GM08714 (cell line): Measurements from ENCODE around the gene CYP2A13.

Experiments
- H3K4me3 ChIP-seq: fragments of 200-500 bp; sonication (Bioruptor generic); 2 replicates; pipeline ENCODE4 v1.5.1; 2014; ENCODE audit warnings: mild to moderate bottlenecking, low read length, inconsistent platforms
- ZNF274 ChIP-seq: IDR thresholded peaks from 2 replicates; pipeline ENCODE4 v1.6.1; 2012; ENCODE audit warnings: mild to moderate bottlenecking, low read depth, low read length

CYP2A13 gene

GRCh38 chr19:41134616-41135015 lies 46.4 kb downstream of the CYP2A13 start:
- no peak overlapping the region for H3K4me3 ChIP-seq

GRCh38 chr19:41135390-41136384 lies 47.4 kb downstream of the CYP2A13 start:
- peak overlapping the region; percentile 20; the same call in 1 of the 2 replicates for H3K4me3 ChIP-seq

More at GRCh38 chr19:41134616-41135015, 46.4 kb downstream of the CYP2A13 start:
- TF ChIP-seq ZNF274 = no peak

DNA sequence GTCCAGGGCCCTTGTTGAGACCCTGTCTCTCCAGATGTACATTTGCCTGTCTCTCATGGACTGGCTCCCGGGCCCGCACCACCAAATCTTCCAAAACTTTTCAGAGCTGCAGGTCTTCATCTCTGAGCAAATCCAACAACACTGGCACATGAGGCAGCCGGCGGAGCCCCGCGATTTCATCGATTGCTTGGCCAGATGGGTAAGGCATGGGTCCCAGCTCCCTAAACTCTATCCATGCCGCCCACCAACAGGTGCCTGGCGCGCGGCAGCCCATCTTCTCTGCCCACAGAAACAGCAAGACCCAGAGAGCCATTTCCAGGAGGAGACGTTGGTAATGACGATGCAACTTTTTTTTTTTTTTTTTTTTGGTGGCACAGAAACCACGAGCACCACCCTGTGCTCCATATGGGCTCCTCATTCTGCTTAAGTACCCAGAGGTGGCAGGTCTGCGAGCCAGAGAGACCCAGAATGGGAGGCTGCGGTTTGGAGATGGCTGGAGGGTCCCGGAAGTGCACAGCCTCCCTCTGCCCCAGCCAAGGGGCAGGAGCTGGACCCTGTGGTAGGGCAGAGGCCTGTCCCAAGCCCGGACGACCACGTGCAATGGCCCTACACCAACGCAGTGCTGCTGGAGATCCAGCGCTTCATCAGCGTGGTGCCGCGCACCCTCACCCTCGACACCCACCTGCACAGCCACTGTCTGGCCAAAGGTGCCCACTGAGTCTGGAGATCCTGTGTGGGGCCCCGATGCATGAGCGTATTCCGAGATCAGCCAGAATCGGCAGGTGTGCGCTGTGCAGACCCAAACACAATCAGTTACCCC lies 48.6 kb downstream of the CYP2A13 start:
- H3K4me3 ChIP-seq = no peak overlapping the region
- no peak for TF ChIP-seq ZNF274

GRCh38 chr19:41144403-41144802 lies 56.2 kb downstream of the CYP2A13 start:
- TF ChIP-seq ZNF274 = no peak
- H3K4me3 ChIP-seq = no peak overlapping the region
